Hepatocyte (in vitro differentiated cells): ENCODE data around the gene DAGLB.

ENCODE experiments used
- EZH2 ChIP-seq: fragments of 200-600 bp; sonication (generic); IDR thresholded peaks from 2 replicates; pipeline ENCODE4 v1.6.1; 2016; ENCODE audit warnings: antibody characterized with exemption, mild to moderate bottlenecking, borderline replicate concordance
- EZH2phosphoT487 ChIP-seq: fragments of 200-600 bp; sonication (generic); IDR thresholded peaks from one replicate; pipeline ENCODE4 v1.6.1; 2018; ENCODE audit warnings: antibody characterized with exemption, mild to moderate bottlenecking, low read depth, moderate library complexity; ENCODE audit not compliant: unreplicated experiment, severe bottlenecking
- TF ChIP-seq, protein P1 (sequence below): fragments of 200-600 bp; sonication (generic); IDR thresholded peaks from 2 replicates; pipeline ENCODE4 v1.5.1; 2016; ENCODE audit warnings: antibody characterized with exemption, mild to moderate bottlenecking; ENCODE audit not compliant: poor library complexity

- TF ChIP-seq, protein P1, sequence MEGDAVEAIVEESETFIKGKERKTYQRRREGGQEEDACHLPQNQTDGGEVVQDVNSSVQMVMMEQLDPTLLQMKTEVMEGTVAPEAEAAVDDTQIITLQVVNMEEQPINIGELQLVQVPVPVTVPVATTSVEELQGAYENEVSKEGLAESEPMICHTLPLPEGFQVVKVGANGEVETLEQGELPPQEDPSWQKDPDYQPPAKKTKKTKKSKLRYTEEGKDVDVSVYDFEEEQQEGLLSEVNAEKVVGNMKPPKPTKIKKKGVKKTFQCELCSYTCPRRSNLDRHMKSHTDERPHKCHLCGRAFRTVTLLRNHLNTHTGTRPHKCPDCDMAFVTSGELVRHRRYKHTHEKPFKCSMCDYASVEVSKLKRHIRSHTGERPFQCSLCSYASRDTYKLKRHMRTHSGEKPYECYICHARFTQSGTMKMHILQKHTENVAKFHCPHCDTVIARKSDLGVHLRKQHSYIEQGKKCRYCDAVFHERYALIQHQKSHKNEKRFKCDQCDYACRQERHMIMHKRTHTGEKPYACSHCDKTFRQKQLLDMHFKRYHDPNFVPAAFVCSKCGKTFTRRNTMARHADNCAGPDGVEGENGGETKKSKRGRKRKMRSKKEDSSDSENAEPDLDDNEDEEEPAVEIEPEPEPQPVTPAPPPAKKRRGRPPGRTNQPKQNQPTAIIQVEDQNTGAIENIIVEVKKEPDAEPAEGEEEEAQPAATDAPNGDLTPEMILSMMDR, result no peak
- TF ChIP-seq EZH2phosphoT487 (no peak), EZH2 (no peak)
Measured at GRCh38 chr7:6478186-6478585, 30.4 kb upstream of the DAGLB start.
